Epithelial cell of prostate (primary cell): ENCODE measurements around the gene CCDC93.
A peak's percentile ranks its signal among the peaks of the same experiment; 100 is the strongest.
"Not testable (repeated sequence)": the region's sequence is repeated elsewhere in the genome, so short reads cannot be mapped to it uniquely, and the experiment has no call there.

Experiments used
- DNase-seq: peaks from one replicate; pipeline ENCODE4 v3.0.0-alpha.2; 2011; ENCODE audit warnings: low read depth, low spot score
- H3K27ac ChIP-seq: fragments of 450-650 bp; 2 replicates; pipeline ENCODE4 v1.5.1; 2017; ENCODE audit warnings: mild to moderate bottlenecking

Gene CCDC93

GRCh38 chr2:118047380-118047826 lies 33.5 kb upstream of the CCDC93 start:
- H3K27ac ChIP-seq = no peak overlapping the region
- no peak for DNase-seq

GRCh38 chr2:118046634-118047210 lies 32.9 kb upstream of the CCDC93 start:
- no peak for DNase-seq
- H3K27ac ChIP-seq = no peak overlapping the region

- DNase-seq = no peak
- peak overlapping the region; percentile 56 for H3K27ac ChIP-seq
These were observed 31.4 kb upstream of the CCDC93 start for GRCh38 chr2:118045286-118045685.

GRCh38 chr2:118044854-118045253 lies 31.0 kb upstream of the CCDC93 start:
- peak overlapping the region; percentile 56 for H3K27ac ChIP-seq
- no peak for DNase-seq

GRCh38 chr2:118044103-118044716 lies 30.3 kb upstream of the CCDC93 start:
- peak overlapping the region; percentile 56 for H3K27ac ChIP-seq
- no peak for DNase-seq

- no peak for DNase-seq
- H3K27ac ChIP-seq = no peak overlapping the region
These were observed 27.0 kb upstream of the CCDC93 start for GRCh38 chr2:118040891-118041290.

- H3K27ac ChIP-seq = no peak overlapping the region
- no peak for DNase-seq
These were observed 18.5 kb upstream of the CCDC93 start for GRCh38 chr2:118032169-118033013.

- no peak overlapping the region for H3K27ac ChIP-seq
- no peak for DNase-seq
These were observed 17.7 kb upstream of the CCDC93 start for GRCh38 chr2:118031566-118031965.

GRCh38 chr2:118029025-118029424 lies 15.2 kb upstream of the CCDC93 start:
- no peak for DNase-seq
- no peak overlapping the region for H3K27ac ChIP-seq

GRCh38 chr2:118021356-118021755 lies 7.5 kb upstream of the CCDC93 start:
- no peak for DNase-seq

GRCh38 chr2:118019821-118020220 lies 6.0 kb upstream of the CCDC93 start:
- H3K27ac ChIP-seq = no peak overlapping the region

More at GRCh38 chr2:118021356-118021755, 7.5 kb upstream of the CCDC93 start:
- H3K27ac ChIP-seq = no peak overlapping the region

GRCh38 chr2:118016911-118017310 lies 3.0 kb upstream of the CCDC93 start:
- DNase-seq = no peak
- no peak overlapping the region for H3K27ac ChIP-seq

More at GRCh38 chr2:118019821-118020220, 6.0 kb upstream of the CCDC93 start:
- DNase-seq = no peak

- not testable (repeated sequence) for DNase-seq, H3K27ac ChIP-seq
These were observed 1.9 kb upstream of the CCDC93 start for GRCh38 chr2:118015761-118016160.

- no peak overlapping the region for H3K27ac ChIP-seq
- no peak for DNase-seq
These were observed 588 bp upstream of the CCDC93 start for GRCh38 chr2:118014492-118014824.

- DNase-seq = no peak
- peak overlapping the region; percentile 69 for H3K27ac ChIP-seq
These were observed 598 bp downstream of the CCDC93 start for GRCh38 chr2:118013221-118013723.

- H3K27ac ChIP-seq = peak overlapping the region; percentile 69
- no peak for DNase-seq
These were observed 1.1 kb downstream of the CCDC93 start for GRCh38 chr2:118012778-118013177.

- DNase-seq = no peak
- no peak overlapping the region for H3K27ac ChIP-seq
These were observed 3.4 kb downstream of the CCDC93 start for GRCh38 chr2:118010473-118010872.

GRCh38 chr2:118006861-118007260 lies 7.0 kb downstream of the CCDC93 start:
- no peak overlapping the region for H3K27ac ChIP-seq
- DNase-seq = no peak

GRCh38 chr2:118006326-118006725 lies 7.5 kb downstream of the CCDC93 start:
- no peak overlapping the region for H3K27ac ChIP-seq
- no peak for DNase-seq

GRCh38 chr2:118003396-118003824 lies 10.5 kb downstream of the CCDC93 start:
- no peak for DNase-seq
- no peak overlapping the region for H3K27ac ChIP-seq

- DNase-seq = no peak
- no peak overlapping the region for H3K27ac ChIP-seq
These were observed 13.8 kb downstream of the CCDC93 start for GRCh38 chr2:118000041-118000440.
